HG03439 (cell line): ENCODE data around the gene NIN.

Experiments used
- ATAC-seq: cut with Tn5 transposase; IDR thresholded peaks from one replicate; pipeline ENCODE4 v1.9.1; 2021; ENCODE audit warnings: mild to moderate bottlenecking, moderate library complexity; ENCODE audit not compliant: unreplicated experiment

Gene NIN

DNA sequence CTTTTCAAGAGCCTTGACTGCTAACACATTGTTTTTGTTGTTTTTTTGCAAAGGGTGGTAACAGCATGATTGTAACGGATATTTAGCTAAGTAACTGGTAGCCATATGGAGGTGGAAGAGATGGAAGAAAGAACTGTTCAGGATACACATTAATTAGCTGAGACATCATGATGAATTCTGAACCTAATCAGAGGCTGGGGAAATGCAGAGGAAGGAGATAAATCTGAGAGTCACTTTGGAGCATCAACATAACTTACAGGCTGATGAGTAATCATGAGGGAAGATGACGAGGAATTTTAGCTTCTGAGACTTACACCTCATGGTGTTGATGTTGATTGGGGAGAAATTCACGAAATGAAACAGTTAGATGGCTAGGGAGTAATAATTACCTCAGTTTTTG, 62.3 kb downstream of the NIN start:
- no peak for ATAC-seq

GRCh38 chr14:50766338-50766886, 64.5 kb downstream of the NIN start:
- ATAC-seq: no peak

DNA sequence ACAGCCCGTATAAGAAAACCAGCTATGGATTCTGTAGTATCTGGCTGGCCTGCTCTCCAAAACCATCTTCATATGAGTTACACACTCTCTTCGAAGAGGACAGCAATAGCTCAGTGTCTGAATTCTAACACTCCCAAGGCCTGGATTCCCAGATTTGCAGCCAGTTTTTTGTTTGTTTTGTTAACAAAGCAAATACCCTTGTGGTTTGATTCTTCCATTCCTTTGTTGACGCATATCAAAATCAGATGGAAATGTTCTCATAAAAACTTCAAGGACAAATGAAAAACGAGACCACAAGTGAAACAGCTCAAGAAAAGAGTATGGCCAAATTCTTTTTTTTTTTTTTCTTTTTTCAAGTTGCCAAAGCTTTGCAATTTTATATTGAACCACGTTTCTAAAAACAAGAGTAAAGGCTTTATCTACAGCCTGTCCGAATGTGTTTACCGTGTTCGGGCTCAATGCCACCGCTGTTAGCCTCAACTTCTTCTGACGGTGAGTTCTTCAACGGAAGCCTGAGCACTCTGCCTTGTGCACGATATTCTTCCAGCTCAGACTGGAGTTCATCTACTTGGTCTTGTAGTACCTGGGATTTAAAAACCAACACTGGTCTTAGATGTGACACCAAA, 67.5 kb downstream of the NIN start:
- no peak for ATAC-seq

GRCh38 chr14:50762931-50763300, 68.0 kb downstream of the NIN start:
- ATAC-seq: no peak

- peak; percentile 84 for ATAC-seq
Measured at GRCh38 chr14:50762001-50762930, 68.7 kb downstream of the NIN start.

DNA sequence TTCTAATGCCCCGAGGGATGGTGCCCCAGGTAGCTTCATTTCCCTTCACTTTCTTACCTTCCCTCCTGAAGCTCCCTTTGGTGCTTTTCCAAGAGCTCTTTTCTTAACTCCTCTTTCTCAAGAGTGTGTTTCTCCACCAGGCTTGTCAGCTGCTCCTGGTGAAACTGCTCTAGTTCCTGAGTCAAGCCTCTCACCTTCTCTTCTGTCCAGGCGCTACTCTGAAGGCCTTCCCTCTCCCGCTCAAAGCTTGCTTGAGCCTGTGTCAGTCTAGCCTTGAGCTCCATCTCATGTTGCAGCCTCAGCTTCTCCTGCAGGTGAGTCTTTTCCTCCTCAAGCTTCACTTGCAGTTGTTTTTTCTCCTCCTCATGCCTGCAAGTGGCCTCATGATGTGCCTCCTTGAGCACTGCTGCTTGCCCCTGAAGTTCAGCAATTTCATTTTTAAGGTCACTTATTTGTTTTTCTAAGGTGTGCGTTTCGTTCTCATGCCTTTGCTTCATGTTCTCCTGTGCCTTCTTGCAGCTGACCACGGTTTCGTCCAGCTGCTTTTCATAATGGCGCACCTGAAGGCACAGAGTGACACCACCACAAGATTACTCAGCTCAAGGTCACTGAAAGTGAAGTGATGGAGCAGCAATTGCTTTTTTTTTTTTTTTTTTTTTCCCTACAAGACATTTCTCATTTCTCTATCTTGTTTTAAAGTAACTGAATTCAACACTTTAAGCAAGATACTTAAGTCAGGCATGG, 71.0 kb downstream of the NIN start:
- no peak for ATAC-seq

GRCh38 chr14:50758945-50759344, 72.0 kb downstream of the NIN start:
- no peak for ATAC-seq

- ATAC-seq: no peak
Measured at GRCh38 chr14:50758305-50758704, 72.7 kb downstream of the NIN start.

DNA sequence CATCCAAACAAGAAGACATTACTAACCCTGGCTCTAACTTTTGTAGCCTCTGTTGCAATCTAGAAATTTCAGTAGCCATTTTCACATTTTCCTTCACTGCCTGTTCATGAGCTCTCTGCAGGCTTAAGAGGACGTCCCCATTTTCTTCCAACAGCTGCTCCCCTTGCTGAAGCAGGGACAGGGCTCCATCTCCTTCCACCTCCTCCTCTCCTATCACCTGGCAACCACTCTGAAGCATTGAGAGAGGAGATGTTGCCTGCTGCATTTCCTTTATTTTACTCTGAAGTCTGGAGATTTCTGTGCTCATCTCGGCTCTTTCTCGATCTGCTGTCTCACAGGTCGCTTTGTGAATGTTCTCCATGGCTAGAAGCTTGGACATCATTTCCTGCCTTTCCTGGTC, 73.3 kb downstream of the NIN start:
- no peak for ATAC-seq

- ATAC-seq: no peak
Measured at GRCh38 chr14:50756300-50756699, 74.7 kb downstream of the NIN start.

- no peak for ATAC-seq
Measured at GRCh38 chr14:50750323-50750722, 80.6 kb downstream of the NIN start.

DNA sequence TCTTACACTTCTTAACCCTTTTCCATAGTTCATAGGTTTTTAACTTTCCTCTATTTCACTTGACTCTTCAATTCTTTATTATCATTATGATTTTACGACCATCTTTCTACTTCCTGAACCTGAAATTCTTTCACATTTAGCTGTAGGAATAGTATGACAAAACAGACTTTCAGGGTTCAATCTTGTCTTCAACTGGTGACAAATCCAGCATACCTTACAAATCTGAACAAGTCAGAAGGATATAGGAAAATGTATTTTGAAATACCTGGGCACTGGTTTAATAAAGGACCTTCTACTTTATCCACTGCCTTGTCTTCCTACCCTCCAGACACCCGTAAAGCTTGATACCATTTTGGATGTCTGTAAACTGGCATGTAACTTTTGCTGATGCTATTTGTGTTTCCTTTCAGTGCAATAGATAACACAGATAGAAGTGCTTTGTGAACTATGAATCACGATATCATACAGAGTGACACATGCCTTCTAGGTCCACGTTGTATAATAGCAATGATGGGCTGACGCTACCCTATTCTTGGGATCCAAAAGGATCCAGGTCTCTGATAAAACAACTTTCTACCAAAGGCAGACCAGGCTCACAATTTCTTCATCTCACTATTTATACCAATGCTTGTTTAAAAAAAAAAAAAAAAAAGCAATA, 85.4 kb downstream of the NIN start:
- no peak for ATAC-seq

DNA sequence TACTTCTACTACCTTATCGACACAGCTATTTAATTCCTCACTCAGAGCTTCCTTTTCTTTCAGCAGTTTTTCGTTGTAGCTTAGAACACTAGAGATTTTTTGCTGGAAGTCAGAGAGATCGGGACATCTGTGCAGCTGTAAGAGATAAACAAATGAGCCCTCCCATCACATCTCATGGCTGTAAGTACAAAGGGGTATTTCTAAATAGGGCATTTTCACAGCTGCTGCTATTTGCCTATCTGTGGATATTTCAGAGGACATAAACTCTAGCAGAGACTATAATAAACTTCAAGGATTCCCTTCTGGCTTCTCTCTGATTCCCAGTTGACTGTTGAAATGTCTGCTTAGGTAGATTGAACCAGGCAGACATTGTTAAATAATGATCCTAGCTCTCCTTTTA, 86.7 kb downstream of the NIN start:
- ATAC-seq: no peak

DNA sequence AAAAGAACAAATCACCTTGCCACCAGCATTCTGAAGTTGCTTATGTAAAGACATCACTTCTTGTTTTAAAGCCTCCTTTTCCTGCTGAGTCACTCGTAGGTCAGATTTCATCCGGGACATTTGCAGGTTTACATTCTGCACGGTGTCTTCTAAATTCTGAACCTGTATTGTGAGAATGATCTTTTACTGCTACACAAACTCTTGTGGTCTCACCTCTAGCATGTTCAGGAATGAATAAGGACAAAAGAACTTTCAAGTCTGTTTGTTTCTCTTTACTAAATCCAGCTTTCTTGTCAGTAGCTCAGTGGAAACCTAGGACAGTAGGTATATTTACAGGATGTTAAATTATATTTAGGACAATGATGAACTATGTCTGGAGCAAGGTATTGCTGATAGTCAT, 89.4 kb downstream of the NIN start:
- ATAC-seq: no peak

DNA sequence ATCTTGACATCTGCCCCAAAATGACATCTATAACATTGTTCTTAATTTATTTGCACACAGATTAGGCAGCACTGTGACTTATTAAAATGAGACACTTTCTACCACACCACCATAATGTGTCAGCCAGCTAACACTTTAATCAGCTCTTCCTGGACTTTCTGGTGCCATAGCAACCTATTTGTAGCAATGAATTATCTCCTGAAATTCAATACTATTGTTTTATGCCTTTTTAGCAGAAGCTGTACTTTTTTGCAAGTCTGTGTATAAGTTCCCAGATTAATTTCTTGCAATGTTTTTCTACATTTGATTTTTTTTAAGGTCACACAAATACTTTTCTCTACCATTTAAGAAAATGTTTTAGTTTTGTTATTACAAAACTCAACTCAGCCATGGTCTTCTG, 90.1 kb downstream of the NIN start:
- ATAC-seq: no peak

DNA sequence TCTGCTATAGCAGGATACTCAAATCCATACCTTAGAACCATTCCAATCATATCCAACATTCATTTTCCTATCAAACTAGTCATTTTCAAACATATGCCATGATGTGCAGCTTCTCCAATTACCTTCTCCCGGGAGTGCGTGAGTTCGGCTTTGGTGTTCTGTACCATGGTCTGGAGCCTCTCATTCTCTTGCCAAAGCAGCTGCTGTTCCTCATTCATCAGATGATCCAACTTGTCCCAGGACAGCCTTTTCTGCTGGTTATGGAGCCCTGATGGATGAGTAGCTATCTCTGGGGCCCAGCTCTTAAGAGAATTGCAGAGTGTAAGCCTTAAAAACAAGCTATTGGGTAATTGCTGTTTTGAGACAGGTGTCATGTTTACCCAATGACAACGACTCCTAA, 91.8 kb downstream of the NIN start:
- no peak for ATAC-seq

DNA sequence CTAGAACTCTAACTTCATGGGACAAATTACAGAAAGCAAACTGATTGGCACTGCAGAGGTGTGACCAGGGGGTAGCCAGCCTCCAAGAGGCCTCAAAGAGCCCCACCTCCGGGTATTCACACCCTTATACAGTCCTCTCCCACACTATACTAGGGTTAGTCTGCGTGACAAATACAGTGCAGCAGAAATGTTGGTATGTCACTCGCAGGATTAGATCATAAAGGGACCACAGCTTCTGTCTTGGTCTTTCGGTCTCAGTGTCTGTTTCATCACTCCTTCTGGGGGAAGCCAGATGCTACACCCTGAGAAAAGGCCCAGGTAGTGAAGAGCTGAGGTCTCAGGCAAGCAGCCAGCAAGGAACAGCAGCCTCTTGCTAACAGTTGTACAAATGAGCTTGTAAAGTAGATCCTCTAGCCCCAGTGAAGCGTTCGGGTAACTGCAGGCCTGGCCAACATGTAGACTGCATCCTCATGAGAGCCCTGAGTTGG, 94.0 kb downstream of the NIN start:
- peak; percentile 93 for ATAC-seq

GRCh38 chr14:50734950-50735695, 95.8 kb downstream of the NIN start:
- no peak for ATAC-seq

DNA sequence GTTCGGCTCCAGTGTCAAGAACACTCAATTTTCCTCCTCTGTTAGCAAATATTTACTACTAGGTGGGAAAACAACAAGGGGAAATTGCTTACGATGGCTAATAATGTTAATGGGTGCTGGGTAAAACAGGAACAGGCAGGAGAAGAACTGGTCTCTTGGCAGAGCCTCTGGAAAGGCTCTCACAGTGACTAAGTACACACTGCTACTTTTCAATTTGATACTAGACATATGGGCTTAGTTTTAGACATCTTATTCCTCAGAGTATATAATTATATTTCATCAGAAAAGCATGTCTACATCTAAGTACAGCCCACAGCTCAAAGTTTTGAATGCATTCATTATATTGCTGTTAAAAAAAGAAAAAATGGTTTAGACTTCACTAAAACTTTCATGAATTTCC, 97.5 kb downstream of the NIN start:
- ATAC-seq: no peak

DNA sequence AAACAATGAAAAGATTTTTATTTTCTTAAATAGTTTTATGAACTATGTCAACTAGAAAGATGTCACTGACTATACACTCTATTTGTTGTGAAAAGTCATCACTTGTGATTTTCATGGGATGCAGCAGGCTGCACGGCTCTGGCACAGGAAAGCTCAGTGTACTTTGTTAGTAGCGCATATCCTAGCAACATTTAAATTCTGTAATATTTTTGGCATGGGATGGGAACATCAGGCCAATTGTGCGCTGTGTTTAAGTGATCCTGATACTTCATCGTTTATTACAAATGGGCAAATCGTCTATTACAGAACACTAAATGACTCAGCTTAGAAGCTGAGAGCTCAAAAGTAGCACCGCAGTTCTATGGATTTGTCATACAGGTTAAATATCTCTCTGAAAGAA, 102.1 kb downstream of the NIN start:
- no peak for ATAC-seq
